Rectal smooth muscle tissue (tissue), 1 donor: ENCODE data around the gene EDRF1.

Source experiments
- H3K27ac ChIP-seq: one replicate; pipeline ENCODE4 v1.7.0; 2013; ENCODE audit warnings: low read depth, low read length, inconsistent platforms
- H3K27me3 ChIP-seq: one replicate; pipeline ENCODE4 v1.7.0; 2013; ENCODE audit warnings: low read length; ENCODE audit not compliant: control insufficient read depth, insufficient read depth
- H3K36me3 ChIP-seq: one replicate; pipeline ENCODE4 v1.7.0; 2013; ENCODE audit warnings: low read length; ENCODE audit not compliant: control insufficient read depth, insufficient read depth
- H3K4me1 ChIP-seq: one replicate; pipeline ENCODE4 v1.7.0; 2013; ENCODE audit warnings: low read length; ENCODE audit not compliant: control insufficient read depth, insufficient read depth
- H3K4me3 ChIP-seq: one replicate; pipeline ENCODE4 v1.7.0; 2013; ENCODE audit warnings: low read length
- H3K9ac ChIP-seq: one replicate; pipeline ENCODE4 v1.7.0; 2013; ENCODE audit warnings: low read length

EDRF1 gene, protein sequence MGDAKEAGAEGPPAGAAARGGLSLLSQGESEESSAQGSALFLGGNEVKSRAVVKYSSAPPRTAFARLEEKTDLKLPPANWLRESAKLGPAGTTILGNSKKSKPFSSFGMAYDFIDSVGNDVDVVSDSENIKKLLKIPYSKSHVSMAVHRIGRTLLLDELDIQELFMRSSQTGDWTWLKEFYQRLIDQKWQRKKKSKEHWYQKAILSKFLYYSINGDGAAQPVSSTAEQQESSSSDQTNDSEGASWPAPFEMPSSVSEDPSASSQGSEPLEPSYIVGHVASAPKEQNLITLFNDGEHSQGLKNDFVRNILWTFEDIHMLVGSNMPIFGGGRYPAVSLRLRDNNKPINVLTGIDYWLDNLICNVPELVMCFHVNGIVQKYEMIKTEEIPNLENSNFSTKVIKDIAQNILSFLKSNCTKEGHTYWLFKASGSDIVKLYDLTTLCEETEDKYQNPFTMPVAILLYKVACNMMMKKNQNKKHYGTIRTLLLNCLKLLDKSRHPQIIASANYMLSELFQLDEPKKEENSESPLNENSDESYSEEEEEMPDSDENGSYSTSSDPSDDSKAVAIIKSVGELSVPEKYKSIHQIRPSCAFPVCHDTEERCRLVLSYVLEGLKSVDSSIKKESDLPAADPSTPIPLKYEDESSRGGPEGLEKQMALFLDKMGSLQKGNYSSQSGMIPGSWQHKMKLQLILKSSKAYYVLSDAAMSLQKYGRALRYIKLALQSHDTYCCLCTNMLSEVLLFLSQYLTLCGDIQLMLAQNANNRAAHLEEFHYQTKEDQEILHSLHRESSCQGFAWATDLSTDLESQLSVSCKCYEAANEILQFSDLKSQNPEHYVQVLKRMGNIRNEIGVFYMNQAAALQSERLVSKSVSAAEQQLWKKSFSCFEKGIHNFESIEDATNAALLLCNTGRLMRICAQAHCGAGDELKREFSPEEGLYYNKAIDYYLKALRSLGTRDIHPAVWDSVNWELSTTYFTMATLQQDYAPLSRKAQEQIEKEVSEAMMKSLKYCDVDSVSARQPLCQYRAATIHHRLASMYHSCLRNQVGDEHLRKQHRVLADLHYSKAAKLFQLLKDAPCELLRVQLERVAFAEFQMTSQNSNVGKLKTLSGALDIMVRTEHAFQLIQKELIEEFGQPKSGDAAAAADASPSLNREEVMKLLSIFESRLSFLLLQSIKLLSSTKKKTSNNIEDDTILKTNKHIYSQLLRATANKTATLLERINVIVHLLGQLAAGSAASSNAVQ

DNA sequence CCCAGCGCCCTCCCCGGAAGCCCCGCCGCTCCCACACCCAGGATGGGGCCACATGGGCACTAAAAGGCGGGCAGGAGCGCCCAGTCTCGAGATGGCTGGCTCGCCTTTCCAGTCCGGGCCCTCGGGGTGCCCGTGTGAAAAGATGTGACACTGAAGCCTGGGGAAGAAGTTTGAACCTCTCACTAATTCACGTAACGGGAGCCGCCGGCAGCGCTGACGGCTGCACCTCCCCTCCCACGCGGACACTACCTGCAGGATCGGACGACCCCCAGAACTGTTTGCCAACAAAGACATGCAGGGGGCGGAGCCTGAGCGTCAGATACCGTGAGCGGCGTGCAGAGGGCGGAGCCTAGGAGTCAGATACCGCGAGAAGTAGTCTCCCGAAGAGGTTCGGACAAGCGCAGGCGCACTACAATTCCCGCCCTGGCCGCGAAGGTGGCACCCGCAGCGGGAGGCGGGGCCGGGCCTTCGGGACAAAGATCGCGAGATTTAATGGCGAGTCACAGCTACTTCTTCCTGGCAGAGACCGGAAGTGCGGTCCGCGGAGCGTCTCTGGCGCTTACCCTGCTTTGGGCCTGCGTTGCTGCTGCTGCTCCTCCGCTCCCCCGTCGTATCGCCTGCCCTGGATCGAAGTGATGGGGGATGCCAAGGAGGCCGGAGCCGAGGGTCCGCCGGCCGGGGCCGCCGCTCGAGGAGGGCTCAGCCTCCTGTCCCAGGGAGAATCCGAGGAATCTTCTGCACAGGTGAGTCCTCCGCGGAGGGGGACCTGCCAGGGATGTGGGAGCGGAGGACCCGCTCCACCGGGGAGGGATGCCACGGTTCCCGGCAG lies at the start of gene EDRF1:
EDRF1 (plus strand) TSS at position 537 of the 829 bp plus-strand sequence; CDS start at position 636, 99 bp downstream.
- Histone ChIP-seq H3K36me3 (peaks cover 11% of the 10 kb centered on the region), H3K9ac (peak within 1 kb of the TSS; percentile 86), H3K4me1 (peaks cover 9% of the 10 kb centered on the region), H3K27ac (peak within 1 kb of the TSS; percentile 84), H3K27me3 (no peaks in the 10 kb centered on the region), H3K4me3 (peak within 1 kb of the TSS; percentile 81)

DNA sequence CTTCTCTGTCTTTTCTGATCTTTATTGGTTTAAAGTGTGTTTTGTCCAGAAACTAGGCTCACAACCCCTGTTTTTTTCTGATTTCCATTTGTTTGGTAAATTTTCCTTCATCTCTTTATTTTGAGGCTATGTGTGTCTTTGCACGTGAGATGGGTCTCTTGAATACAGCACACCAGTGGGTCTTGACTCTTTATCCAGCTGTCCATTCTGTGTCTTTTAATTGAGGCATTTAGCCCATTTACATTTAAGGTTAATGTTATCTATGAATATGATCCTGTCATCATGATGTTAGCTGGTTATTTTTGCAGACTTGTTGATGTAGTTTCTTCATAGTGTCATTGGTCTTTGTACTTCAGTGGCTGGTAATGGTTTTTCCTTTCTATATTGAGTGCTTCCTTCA lies 46.6 kb upstream of the EDRF1 start:
- Histone ChIP-seq H3K4me3 (no peak overlapping the region), H3K36me3 (no peaks in the 10 kb centered on the region), H3K9ac (no peak overlapping the region), H3K27ac (no peak overlapping the region), H3K27me3 (no peaks in the 10 kb centered on the region), H3K4me1 (no peaks in the 10 kb centered on the region)

DNA sequence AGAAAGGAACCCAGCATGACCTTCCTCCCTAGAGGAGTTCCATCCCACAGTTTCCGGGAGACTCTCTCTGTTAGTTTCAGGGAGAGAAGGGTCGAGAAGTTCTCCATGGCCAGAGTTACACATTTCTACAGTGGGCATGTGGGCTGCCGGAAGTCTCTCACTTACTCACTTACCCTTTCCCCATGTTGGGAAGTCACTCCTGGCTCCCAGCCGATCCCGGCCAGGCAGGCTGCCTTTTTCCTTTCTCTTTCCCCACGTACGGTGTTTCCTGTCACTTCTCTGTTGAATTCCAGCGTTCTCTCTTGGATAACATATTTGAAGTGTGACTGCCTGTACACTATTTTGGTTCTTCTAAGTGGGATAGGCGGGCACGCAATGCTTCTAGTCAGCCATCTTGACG lies 40.1 kb upstream of the EDRF1 start:
- H3K36me3 ChIP-seq: no peaks in the 10 kb centered on the region
- H3K4me3 ChIP-seq: no peak overlapping the region
- no peak overlapping the region for H3K9ac ChIP-seq
- H3K27me3 ChIP-seq: no peaks in the 10 kb centered on the region
- H3K27ac ChIP-seq: no peak overlapping the region
- no peaks in the 10 kb centered on the region for H3K4me1 ChIP-seq

DNA sequence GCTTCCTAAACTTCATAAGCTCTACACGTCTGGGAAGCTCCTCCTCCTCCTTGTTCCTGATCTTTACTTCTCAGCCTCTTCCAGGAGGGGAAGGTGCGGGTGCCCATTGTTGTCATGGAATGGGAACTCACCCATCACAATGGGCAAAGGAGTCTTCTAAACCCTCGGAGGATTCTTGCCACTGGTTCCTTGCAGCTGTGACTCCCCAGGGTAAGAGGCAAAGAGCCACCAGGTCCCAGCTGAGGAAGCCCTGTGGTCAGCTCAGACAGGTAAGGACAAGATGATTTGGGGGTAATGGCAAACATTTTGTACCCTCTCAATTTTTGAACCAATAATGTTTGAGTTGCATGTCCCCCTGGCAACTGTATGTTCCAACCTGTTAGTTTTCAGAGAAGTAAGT lies 36.4 kb upstream of the EDRF1 start, which contains the start of gene TEX36:
TEX36 (minus strand) TSS at position 101 of the 400 bp plus-strand sequence. CDS start 174 bp downstream, outside the sequence.
- H3K36me3 ChIP-seq: no peaks in the 10 kb centered on the region
- no peak within 1 kb of the TSS for H3K27ac ChIP-seq
- H3K9ac ChIP-seq: no peak within 1 kb of the TSS
- H3K4me1 ChIP-seq: no peaks in the 10 kb centered on the region
- H3K4me3 ChIP-seq: no peak within 1 kb of the TSS
- no peaks in the 10 kb centered on the region for H3K27me3 ChIP-seq

DNA sequence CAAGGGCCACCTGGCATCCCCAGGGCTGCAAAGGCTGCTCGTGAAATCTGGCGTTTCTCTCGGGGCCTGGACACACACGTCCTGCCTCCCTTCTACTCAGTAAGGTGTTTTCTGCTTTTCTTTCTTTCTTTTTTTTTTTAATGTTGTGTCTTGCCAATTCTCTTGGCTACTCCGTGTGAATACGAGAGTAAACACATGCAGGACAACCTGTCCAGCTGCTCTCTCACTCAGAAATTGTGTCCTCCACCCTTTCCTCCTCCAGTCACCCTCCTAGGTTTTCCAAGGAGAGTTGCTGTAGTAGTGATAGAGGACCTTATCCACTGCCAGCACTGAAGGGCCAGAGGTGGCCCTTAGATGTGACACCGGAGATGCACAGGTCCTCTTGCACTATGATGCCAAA lies 35.7 kb upstream of the EDRF1 start:
- H3K27ac ChIP-seq: no peak overlapping the region
- H3K9ac ChIP-seq: no peak overlapping the region
- H3K4me3 ChIP-seq: no peak overlapping the region
- no peaks in the 10 kb centered on the region for H3K36me3 ChIP-seq
- no peaks in the 10 kb centered on the region for H3K4me1 ChIP-seq
- no peaks in the 10 kb centered on the region for H3K27me3 ChIP-seq

DNA sequence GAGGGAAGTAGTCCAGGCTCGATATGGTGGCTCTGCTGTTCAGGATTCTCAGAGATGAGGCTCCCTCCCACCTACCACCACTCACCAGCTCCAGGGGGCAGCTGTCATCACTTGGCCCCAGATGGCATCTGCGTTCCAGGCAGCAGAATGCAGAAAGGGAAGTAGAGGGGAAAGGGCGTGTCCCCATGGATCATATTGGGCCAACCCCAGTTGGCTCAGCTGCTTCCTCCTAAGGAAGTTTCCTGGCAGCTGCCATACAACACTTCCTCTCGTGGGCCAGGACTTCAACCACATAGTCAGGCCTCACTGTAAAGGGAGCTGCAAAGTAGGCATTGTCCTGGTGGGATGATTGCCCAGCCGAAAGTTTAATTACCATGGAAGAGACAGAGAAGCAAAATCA lies 34.9 kb upstream of the EDRF1 start:
- Histone ChIP-seq H3K9ac (no peak overlapping the region), H3K4me3 (no peak overlapping the region), H3K27ac (no peak overlapping the region), H3K36me3 (no peaks in the 10 kb centered on the region), H3K27me3 (no peaks in the 10 kb centered on the region), H3K4me1 (no peaks in the 10 kb centered on the region)

DNA sequence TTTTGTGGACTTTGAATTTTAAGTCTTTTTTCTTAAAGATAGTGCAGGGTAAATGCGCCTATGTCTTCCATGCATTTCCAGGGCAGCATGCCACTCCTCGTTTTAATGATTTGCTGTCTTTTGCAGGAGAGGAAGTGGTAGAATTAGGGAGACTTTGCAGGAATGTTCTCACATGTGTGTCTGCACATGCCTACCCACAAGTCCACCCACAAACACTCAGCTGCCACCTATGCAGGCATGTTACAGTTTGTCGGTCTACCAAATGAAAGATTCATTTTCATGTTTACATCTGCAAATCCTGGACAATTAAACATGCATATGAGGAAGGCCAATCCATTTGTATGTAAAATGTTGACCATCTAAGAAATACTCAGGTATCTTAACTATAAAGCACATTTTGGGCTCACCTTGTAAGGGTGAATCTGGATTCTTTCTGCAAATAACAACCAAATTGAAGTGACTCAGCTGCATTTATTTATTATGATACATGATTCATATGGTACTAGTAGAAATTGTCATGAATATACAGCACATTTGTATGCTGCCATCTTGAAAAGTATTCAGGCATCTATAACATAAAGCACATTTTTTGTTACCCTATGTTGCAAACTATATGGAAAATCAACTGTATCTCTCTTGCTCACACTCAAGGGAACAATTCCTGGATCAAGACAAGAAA lies 31.9 kb upstream of the EDRF1 start:
- Histone ChIP-seq H3K36me3 (no peaks in the 10 kb centered on the region), H3K9ac (no peak overlapping the region), H3K4me1 (no peaks in the 10 kb centered on the region), H3K27ac (no peak overlapping the region), H3K4me3 (no peak overlapping the region), H3K27me3 (peaks cover 4% of the 10 kb centered on the region)

DNA sequence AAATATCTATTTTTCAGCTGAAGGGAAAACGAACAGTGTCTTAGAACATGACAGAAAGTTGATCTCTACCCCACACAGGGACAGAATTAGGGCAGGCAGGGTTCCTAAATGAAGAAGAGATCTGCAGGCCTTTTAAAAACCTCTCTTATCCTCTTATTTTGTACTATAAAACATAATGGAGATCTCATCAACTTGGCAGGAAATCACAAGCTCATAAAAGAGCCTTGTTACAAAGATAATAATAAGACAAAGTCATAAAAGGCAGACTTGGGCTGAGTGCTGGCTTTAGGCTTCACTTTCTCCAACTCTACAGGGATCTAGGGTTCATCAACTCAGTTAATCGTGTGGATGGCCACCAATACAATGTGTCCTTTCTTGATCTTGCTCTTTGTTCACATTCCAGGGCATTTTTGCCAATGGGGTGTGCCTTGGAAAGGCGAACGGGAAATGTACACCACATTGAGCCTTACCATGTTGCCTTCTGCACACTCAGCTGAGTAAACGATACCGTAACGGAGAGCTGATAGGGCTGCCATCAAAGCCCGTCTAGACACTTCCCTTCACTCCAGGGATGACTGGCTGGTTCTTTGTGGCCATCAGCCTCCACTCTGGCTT lies 29.4 kb upstream of the EDRF1 start:
- Histone ChIP-seq H3K4me1 (no peaks in the 10 kb centered on the region), H3K27me3 (peaks cover 4% of the 10 kb centered on the region), H3K4me3 (no peak overlapping the region), H3K9ac (no peak overlapping the region), H3K27ac (no peak overlapping the region), H3K36me3 (no peaks in the 10 kb centered on the region)

DNA sequence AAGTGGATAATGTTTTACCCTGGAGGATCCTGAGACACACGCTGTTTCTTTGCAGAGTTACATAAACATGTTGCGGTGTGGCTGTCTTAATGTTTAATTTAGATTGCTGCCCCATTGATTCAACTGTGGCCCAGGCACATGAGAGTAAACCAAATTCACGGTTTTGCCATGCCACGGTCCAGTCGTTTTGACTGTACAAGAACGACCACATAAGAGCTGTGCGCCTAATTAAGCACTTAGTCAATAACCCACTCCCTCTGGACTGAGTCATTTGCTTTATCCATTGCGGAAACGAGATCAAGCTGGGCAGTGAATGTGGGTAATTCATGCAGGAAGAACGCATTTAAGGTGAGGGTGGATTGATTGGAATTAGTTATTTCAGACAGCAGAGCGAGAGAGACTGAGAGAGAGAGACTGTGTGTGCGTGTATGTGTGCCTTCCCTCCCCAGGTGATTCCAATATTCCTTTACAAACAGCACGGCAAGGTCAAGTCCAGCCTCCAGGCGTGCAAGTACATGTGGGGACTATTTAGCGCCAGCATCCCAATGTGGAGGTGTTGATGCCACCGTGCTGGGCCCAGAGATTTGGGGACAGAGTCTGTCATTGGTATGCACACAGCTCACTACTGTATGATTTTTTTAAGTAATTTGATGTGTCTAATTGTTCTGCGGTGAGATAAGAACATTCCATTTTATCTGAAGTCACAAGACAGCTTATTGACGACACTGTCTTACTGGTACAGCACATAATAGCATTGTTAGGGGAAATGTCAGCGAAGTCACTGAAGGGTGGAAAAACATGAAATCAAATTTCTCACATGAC lies 28.1 kb upstream of the EDRF1 start:
- Histone ChIP-seq H3K4me3 (no peak overlapping the region), H3K9ac (no peak overlapping the region), H3K36me3 (no peaks in the 10 kb centered on the region), H3K4me1 (no peaks in the 10 kb centered on the region), H3K27ac (no peak overlapping the region), H3K27me3 (peaks cover 4% of the 10 kb centered on the region)

DNA sequence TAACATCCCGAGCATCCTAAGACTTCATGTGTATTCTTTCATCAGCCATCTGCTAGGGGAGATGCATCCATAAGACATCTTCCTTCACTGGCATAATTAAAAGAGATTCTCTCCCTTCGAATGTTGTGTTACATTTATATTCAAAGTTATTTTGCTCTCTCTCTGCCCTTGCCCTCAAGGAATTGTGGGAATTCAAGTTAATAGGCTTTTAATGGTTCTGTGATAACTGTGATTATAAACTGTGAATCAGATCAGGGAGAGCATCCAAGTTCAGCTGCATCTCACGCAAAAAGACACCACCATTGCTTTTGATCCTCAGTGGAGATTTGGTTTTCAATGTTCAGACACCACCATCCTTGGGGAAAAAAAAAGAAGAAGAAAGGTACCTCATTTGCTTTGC lies 27.3 kb upstream of the EDRF1 start:
- Histone ChIP-seq H3K27me3 (peaks cover 4% of the 10 kb centered on the region), H3K27ac (no peak overlapping the region), H3K9ac (no peak overlapping the region), H3K4me3 (no peak overlapping the region), H3K4me1 (no peaks in the 10 kb centered on the region), H3K36me3 (no peaks in the 10 kb centered on the region)
